Spleen (tissue), 7 donors: ENCODE results near the gene AKT1S1.

ENCODE experiments used
- CTCF ChIP-seq, 11 experiments: fragments of 200-600 bp in 7 of 11; fragments of 450-650 bp in 4 of 11; sonication (generic) in 4 of 11; IDR thresholded peaks in 8 of 11; conservative IDR thresholded peaks in 3 of 11; 1 replicate in 7 of 11; 2 replicates in 4 of 11; pipeline versions ENCODE4 v1.4.0 to v1.8.0; 2016 to 2021; ENCODE audit warnings: antibody characterized with exemption in 11 of 11, inconsistent platforms in 4 of 11, mild to moderate bottlenecking in 1 of 11
- POLR2A ChIP-seq, 3 donors: fragments of 450-650 bp; IDR thresholded peaks; one replicate each; pipeline ENCODE4 v1.5.1; 2017; ENCODE audit warnings: antibody characterized with exemption in 3 of 3, mild to moderate bottlenecking in 1 of 3
- donor health status: DM: no; HTN: no; CAD: no; lungs with moderate emphysema.
- donor health status: DM: no; HTN: no; CAD: no.
- donor health status: DM: no; HTN: no; CAD: no.

- no peak for TF ChIP-seq CTCF (IDR thresholded peaks at IDR 0.05 in 8 of 11, conservative IDR thresholded peaks at IDR 0.05 in 3 of 11)
- no peak for TF ChIP-seq POLR2A (IDR thresholded peaks at IDR 0.05)
These were observed 25.5 kb downstream of the AKT1S1 start for GRCh38 chr19:49851456-49852259.
